OCI-LY1 (cell line): ENCODE data around the gene CETN3.
"Not testable (repeated sequence)": the region's sequence is repeated elsewhere in the genome, so short reads cannot be mapped to it uniquely, and the experiment has no call there.

ENCODE experiments used
- H2AFZ ChIP-seq: fragments of 200-600 bp; sonication (generic), shearing (Covaris generic); 2 replicates; pipeline ENCODE4 v1.6.0; 2014; ENCODE audit warnings: antibody characterized with exemption, mild to moderate bottlenecking, low read length
- H3F3A ChIP-seq: fragments of 200-600 bp; sonication (generic), shearing (Covaris generic); 2 replicates; pipeline ENCODE4 v1.6.0; 2014; ENCODE audit warnings: mild to moderate bottlenecking, antibody characterized with exemption, low read length, moderate library complexity; ENCODE audit not compliant: insufficient read depth
- H3K27ac ChIP-seq: fragments of 200-600 bp; sonication (generic); 2 replicates; pipeline ENCODE4 v1.5.1; 2014; ENCODE audit warnings: low read length, mixed run types, mild to moderate bottlenecking, low read depth; ENCODE audit not compliant: poor library complexity, severe bottlenecking
- H3K27me3 ChIP-seq: fragments of 200-600 bp; sonication (generic); 2 replicates; pipeline ENCODE4 v1.6.0; 2014; ENCODE audit warnings: antibody characterized with exemption, mild to moderate bottlenecking, low read length, moderate library complexity; ENCODE audit not compliant: insufficient read depth
- H3K36me3 ChIP-seq: fragments of 200-600 bp; sonication (generic); 2 replicates; pipeline ENCODE4 v1.6.1; 2014; ENCODE audit warnings: mild to moderate bottlenecking, antibody characterized with exemption, low read length, moderate library complexity, mixed read lengths; ENCODE audit not compliant: insufficient read depth
- H3K4me1 ChIP-seq: fragments of 200-600 bp; sonication (generic); 2 replicates; pipeline ENCODE4 v1.5.1; 2014; ENCODE audit warnings: mild to moderate bottlenecking, low read length, moderate library complexity; ENCODE audit not compliant: insufficient read depth, severe bottlenecking
- H3K4me2 ChIP-seq: fragments of 200-600 bp; sonication (generic), shearing (Covaris generic); 2 replicates; pipeline ENCODE4 v1.6.1; 2014; ENCODE audit warnings: low read length
- H3K4me3 ChIP-seq: fragments of 200-600 bp; sonication (generic); 2 replicates; pipeline ENCODE4 v1.5.1; 2014; ENCODE audit warnings: low read length, low read depth, mild to moderate bottlenecking, mixed read lengths; ENCODE audit not compliant: poor library complexity, severe bottlenecking
- H3K79me2 ChIP-seq: fragments of 200-600 bp; shearing (Covaris generic); 2 replicates; pipeline ENCODE4 v1.6.1; 2016; ENCODE audit warnings: mixed run types, low read length, mixed read lengths; ENCODE audit not compliant: insufficient read depth
- H3K9ac ChIP-seq: fragments of 200-600 bp; sonication (generic), shearing (Covaris generic); 2 replicates; pipeline ENCODE4 v1.6.1; 2014; ENCODE audit warnings: mild to moderate bottlenecking, low read length, mixed read lengths
- H3K9me2 ChIP-seq: fragments of 200-600 bp; sonication (generic), shearing (Covaris generic); 2 replicates; pipeline ENCODE4 v1.6.1; 2014; ENCODE audit warnings: low read depth, mild to moderate bottlenecking, low read length, mixed read lengths
- H3K9me3 ChIP-seq: fragments of 200-600 bp; shearing (Covaris generic); 2 replicates; pipeline ENCODE4 v1.6.1; 2014; ENCODE audit warnings: low read length, mixed read lengths
- H4K20me1 ChIP-seq: fragments of 200-600 bp; sonication (generic), shearing (Covaris generic); 2 replicates; pipeline ENCODE4 v1.6.0; 2016; ENCODE audit warnings: mild to moderate bottlenecking, low read length; ENCODE audit not compliant: insufficient read depth
- EZH2 ChIP-seq: fragments of 200-600 bp; sonication (generic), shearing (Covaris generic); IDR thresholded peaks from 2 replicates; pipeline ENCODE4 v1.8.0; 2017; ENCODE audit warnings: borderline replicate concordance, mixed run types, mild to moderate bottlenecking, antibody characterized with exemption, low read length, moderate library complexity, mixed read lengths
- TF ChIP-seq, protein P1 (sequence below): fragments of 200-600 bp; sonication (generic), shearing (Covaris generic); IDR thresholded peaks from 2 replicates; pipeline ENCODE4 v1.5.1; 2017; ENCODE audit warnings: mild to moderate bottlenecking, antibody characterized with exemption, low read length, moderate library complexity, mixed read lengths

Gene CETN3

DNA sequence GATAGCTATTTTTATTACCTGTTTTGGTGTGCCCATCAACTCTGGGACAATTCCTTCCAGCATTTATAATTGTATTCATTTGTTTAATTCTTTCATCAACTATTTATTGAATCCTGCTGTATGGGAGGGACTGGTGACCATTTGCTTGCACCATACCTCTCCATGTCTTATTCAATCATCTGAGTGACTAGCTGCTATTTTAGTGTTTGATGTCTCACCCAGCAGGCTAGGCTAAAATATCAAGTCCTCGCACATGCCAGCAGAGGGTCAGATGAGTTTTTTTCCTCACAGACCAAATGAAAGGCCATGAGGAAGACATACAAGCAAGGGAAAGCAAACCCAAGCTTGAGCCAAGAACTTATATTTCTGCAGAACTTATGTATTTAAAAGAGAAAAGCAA lies 63.9 kb downstream of the CETN3 start:
- TF ChIP-seq, protein P1, sequence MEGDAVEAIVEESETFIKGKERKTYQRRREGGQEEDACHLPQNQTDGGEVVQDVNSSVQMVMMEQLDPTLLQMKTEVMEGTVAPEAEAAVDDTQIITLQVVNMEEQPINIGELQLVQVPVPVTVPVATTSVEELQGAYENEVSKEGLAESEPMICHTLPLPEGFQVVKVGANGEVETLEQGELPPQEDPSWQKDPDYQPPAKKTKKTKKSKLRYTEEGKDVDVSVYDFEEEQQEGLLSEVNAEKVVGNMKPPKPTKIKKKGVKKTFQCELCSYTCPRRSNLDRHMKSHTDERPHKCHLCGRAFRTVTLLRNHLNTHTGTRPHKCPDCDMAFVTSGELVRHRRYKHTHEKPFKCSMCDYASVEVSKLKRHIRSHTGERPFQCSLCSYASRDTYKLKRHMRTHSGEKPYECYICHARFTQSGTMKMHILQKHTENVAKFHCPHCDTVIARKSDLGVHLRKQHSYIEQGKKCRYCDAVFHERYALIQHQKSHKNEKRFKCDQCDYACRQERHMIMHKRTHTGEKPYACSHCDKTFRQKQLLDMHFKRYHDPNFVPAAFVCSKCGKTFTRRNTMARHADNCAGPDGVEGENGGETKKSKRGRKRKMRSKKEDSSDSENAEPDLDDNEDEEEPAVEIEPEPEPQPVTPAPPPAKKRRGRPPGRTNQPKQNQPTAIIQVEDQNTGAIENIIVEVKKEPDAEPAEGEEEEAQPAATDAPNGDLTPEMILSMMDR: no peak
- no peak for TF ChIP-seq EZH2
- no peaks in the 10 kb centered on the region for H3K9me3 ChIP-seq
- no peak overlapping the region for H3K9ac ChIP-seq
- no peaks in the 10 kb centered on the region for H3K79me2 ChIP-seq
- H4K20me1 ChIP-seq: no peaks in the 10 kb centered on the region
- no peaks in the 10 kb centered on the region for H3K36me3 ChIP-seq
- H3K4me1 ChIP-seq: no peaks in the 10 kb centered on the region
- H3K9me2 ChIP-seq: no peaks in the 10 kb centered on the region
- H3F3A ChIP-seq: no peaks in the 10 kb centered on the region
- no peaks in the 10 kb centered on the region for H3K27me3 ChIP-seq
- H2AFZ ChIP-seq: no peak overlapping the region
- no peak overlapping the region for H3K4me2 ChIP-seq
- H3K4me3 ChIP-seq: no peak overlapping the region
- no peak overlapping the region for H3K27ac ChIP-seq

DNA sequence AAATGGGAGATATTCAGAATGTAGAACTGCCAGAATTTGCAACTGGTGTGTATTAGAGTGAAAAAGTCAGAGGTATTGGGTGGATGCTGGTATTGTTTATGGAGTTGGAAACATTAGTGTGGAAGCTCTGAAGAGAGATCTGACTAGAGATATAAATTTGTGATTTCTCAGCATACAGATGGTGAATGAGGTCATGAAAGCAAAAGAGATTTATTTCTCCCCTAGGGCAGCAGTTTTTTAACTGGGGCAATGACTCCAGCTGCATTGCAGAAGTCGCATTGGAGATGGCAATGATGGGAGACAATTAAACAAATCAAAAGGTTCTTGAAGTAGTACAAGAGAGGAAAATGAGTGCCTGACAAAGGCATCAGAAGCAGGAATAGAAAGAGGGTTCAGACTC lies 64.9 kb downstream of the CETN3 start:
- H3K79me2 ChIP-seq: no peaks in the 10 kb centered on the region
- no peak for TF ChIP-seq EZH2
- TF ChIP-seq, protein P1: no peak
- no peak overlapping the region for H3K4me2 ChIP-seq
- H3K27me3 ChIP-seq: no peaks in the 10 kb centered on the region
- H4K20me1 ChIP-seq: no peaks in the 10 kb centered on the region
- no peaks in the 10 kb centered on the region for H3K9me3 ChIP-seq
- H3K9ac ChIP-seq: no peak overlapping the region
- H3K4me1 ChIP-seq: no peaks in the 10 kb centered on the region
- H3K27ac ChIP-seq: no peak overlapping the region
- H3K4me3 ChIP-seq: no peak overlapping the region
- H3K36me3 ChIP-seq: no peaks in the 10 kb centered on the region
- no peaks in the 10 kb centered on the region for H3K9me2 ChIP-seq
- H3F3A ChIP-seq: no peaks in the 10 kb centered on the region
- no peak overlapping the region for H2AFZ ChIP-seq

DNA sequence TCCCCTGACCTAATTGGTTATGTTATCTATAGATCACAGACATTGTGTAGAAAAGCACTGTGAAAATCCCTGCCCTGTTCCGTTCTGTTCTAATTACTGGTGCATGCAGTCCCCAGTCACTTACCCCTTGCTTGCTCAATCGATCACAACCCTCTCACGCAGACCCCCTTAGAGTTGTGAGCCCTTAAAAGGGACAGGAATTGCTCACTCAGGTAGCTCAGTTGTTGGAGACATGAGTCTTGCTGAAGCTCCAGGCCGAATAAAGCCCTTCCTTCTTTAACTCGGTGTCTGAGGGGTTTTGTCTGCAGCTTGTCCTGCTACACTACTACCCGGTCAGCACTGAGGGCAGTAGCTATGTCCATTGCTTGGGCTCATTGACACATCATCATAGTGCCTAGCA lies 65.8 kb downstream of the CETN3 start:
- H3F3A ChIP-seq, H4K20me1 ChIP-seq, H3K36me3 ChIP-seq, H3K27ac ChIP-seq, H3K79me2 ChIP-seq, H3K4me3 ChIP-seq, H3K27me3 ChIP-seq, H2AFZ ChIP-seq, H3K4me2 ChIP-seq, H3K9me2 ChIP-seq, H3K9ac ChIP-seq, H3K9me3 ChIP-seq, H3K4me1 ChIP-seq: not testable (repeated sequence)

DNA sequence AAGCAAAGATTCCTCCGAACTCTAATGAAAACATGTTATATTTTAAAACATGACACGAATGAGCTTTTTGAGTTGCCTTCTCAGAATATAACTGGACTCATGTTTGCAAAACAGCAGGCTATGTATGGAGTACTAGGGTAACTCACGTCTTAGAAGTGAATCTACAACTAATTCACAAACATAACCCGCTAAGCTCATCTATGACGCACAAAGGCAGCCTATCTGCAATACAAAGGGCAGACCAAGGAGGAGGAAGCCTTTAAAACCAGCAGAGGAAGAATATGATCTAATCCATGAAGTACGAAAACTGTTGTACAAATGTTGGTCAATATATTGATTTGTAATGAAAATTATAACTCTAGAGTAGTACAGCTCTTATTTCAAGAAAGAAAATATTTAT lies 67.0 kb downstream of the CETN3 start:
- H3K36me3 ChIP-seq: no peaks in the 10 kb centered on the region
- H2AFZ ChIP-seq: no peak overlapping the region
- no peak overlapping the region for H3K4me3 ChIP-seq

More for the DNA sequence above, 67.0 kb downstream of the CETN3 start:
- no peaks in the 10 kb centered on the region for H3K79me2 ChIP-seq
- no peaks in the 10 kb centered on the region for H3K9me2 ChIP-seq
- H3K9me3 ChIP-seq: no peaks in the 10 kb centered on the region
- no peaks in the 10 kb centered on the region for H4K20me1 ChIP-seq
- TF ChIP-seq EZH2: no peak
- H3K9ac ChIP-seq: no peak overlapping the region
- no peak overlapping the region for H3K27ac ChIP-seq
- H3K4me2 ChIP-seq: no peak overlapping the region
- H3F3A ChIP-seq: no peaks in the 10 kb centered on the region
- no peaks in the 10 kb centered on the region for H3K4me1 ChIP-seq
- H3K27me3 ChIP-seq: no peaks in the 10 kb centered on the region
